GM11168 (cell line): ENCODE results near the gene HAO1.

Experiments used
- in situ Hi-C: fragments of 300-500 bp; cut with MboI; formaldehyde crosslinking; loops from one replicate; pipeline ENCODE4 v1.12.0; 2022; ENCODE audit warnings: low sequenced_read_pairs; ENCODE audit not compliant: unreplicated experiment

Gene HAO1

DNA sequence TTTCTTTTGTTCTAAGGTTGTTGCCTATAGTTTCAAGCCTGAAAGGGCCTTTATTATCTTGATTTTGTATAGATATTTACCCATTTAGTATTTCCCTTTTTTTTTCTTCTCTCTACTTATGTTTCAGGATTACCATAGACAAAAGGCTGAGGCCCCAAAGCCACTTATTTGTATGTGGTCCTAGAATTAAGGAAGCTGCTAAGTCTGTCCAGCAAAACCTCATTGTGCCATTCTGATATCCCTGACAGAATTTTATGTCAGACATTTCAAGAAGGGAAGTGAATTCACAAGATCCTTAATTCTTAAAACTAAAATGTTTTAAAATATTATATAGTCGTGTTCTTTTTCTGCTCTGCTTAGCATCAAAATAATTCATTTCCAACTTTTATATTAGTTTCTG is 6.9 kb downstream of the HAO1 start:
- in situ Hi-C loops: no loop called here

DNA sequence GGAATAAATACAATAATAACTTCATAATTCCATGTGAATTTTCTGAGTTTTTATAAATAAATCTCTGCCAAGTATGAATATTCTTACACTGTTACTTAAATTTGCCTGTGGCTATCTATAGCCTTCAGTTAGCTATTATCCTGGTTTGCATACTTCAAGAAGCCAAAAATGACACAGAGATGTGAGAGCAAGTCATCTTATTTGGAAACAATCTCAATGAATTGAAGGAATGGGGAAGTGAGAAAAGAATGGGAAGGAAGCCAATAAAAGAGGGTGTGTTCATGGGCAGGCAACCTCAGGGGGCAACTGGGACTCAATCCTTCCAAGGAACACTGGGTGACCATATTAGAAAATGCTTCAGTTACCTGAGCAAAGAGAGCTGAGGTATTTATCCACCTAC is 9.9 kb downstream of the HAO1 start:
- in situ Hi-C loops: no loop called here

DNA sequence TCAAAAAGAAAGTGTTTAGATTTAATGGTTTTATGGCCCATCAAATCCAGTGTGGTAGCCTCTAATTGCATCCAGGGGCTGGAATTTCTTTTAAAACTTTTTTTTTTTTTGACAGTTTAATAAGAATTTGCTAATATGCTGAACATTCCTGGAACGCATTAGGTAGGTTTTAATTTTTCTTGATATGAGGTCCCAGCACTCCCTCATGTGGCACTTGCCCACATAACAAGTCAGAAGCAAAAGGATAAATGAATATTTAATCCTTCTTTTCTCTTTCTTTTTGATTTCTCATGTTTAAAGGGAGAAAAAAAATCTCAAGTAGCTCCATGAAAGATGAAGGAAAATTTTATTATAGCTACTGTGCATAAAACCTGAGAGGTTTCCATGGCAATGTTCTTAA is 13.5 kb downstream of the HAO1 start:
- in situ Hi-C loops: no loop called here

DNA sequence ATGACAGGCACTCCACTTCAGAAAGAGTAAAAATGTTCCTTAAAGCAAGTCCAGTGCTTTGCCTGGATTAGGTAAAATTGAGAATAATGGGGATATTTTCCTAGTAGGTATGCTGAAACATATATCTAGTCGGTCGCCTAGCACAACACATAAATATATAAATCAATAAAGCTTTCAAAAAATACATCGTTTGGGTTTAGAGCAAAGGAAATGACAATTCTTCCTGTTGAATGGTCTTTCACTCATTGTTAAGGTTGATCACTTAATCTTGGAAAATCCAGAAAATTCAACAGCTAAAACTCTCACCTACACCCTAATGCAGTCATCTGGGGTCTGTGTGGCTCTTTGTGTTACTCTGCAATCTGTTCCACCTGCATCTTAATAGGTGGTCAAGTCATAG is 13.9 kb downstream of the HAO1 start:
- in situ Hi-C loops: no loop called here

DNA sequence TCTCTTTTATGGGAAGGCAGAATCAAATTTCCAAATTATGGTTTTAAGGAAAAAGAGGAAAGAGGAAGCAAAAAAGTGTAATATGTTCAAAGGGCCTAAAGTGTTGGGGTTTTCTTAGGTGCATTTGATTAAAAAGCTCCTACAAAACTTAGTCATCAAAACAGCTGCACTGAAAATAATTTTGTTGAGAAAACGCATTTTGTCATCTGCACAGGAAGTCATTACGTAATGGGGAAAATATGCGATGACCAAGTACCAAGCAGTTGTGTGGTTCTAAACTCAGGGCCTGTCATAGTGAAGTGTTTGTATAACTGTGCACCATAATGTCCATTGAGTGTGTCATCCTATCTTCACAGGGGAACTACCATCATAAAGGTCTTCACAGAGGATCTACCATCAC is 15.6 kb downstream of the HAO1 start:
- in situ Hi-C loops: no loop called here

DNA sequence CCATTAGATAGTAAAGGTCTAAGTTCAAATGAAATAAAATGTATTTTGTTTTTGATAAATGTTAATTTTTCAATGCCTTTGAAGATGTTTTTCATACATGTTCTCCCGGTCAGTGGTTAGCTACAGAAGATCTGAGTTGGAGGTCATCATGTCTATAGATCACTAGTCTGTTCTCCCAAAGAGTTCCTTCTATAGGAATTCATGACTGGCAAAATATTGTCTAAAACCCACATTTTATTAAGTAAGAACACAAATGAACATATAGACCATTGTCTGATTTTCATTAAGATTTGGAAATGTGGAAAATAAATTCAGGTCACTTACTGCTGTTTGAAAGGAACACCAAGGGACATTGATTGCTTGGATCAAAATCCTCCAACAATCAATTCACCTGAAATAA is 23.6 kb downstream of the HAO1 start:
- in situ Hi-C loops: no loop called here

DNA sequence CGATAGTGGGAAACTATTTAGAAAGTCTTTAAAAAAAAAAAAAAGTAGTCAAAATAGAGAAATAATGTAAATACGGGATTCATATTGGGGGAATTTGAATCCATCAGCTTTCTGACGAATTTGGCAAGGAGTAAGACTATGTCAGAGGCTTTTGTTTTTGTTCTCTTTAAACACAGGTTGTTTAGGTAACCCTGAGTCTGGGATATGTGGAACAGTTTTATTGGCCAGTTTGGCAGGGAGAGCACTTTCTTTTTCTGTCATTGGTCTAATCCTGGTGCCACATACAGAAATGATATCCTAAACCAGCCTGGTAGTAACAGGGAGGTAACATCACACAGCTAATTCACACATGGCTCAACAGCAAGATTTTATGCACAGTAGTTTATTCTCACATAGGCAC is 27.7 kb downstream of the HAO1 start:
- in situ Hi-C loops: no loop called here

DNA sequence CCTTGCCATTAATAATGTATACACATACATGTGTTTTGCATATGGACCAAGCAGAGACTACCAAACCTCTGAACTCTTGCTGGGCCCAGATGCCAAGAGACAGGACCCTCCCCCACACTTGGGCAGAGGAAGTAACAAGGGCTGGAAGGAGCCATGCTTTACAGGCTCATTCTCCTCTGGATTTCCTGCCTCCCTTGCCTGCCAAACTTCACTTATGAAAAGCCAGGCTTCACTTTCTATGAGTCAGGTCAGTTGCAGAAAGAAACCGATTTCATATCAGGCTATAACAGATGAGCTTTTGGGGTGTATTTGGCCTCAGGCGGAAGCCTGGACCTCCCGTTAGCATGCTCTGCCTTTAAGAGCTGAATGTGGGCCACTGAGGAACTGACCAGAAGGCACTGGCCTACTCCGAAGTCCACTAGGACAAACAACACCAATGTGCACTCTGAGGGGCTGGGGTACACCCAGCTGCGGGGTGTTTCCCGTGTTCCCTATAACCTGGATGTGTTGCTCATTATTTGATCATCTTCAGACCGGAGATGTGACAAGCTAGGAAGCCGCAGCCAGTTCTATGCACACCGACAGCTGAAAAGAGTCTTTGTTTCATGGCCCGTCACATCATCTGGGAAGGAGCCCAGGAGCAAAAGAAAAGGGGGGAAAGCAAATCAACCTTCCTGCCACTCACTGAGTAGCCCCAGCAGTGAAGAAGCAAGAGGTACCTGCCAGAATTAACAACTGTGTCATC is 28.5 kb downstream of the HAO1 start:
- in situ Hi-C loops: no loop called here

DNA sequence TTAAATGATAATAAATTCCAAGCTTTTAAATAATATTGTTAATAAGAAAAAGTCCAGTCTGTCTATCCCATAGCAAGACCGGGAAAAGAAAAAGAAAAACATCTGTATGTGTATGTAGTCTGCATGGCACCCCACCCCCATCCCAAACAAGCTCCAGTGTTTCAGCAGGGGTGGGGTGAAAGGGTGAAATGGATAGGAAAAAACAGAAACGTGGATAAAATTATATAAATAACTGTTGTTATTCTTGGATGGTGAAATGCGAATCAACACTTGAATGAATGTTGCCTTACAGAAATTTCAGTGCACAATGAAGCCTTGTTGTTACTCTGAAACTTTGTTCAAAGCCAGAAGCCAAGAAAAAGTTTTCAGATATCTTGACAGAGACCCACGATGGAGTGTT is 31.4 kb downstream of the HAO1 start:
- in situ Hi-C loops: no loop called here

DNA sequence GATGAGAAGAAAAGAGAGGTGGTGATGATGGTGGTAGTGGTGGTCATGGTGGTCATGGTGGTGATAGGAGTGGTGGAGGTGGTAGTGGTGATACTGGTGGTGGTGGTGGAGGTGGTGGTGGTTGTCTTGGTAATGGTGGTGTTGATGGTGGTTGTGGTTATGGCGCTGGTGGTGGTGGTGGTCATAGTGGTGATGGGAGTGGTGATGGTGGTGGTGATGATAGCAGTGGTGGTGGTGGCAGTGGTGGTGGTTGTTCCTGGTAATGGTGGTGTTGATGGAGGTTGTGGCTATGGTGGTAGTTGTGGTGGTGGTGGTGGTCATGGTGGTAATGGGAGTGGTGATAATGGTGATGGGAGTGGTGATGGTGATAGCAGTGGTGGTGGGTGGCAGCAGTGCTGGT is 36.8 kb downstream of the HAO1 start:
- in situ Hi-C loops: no loop called here

DNA sequence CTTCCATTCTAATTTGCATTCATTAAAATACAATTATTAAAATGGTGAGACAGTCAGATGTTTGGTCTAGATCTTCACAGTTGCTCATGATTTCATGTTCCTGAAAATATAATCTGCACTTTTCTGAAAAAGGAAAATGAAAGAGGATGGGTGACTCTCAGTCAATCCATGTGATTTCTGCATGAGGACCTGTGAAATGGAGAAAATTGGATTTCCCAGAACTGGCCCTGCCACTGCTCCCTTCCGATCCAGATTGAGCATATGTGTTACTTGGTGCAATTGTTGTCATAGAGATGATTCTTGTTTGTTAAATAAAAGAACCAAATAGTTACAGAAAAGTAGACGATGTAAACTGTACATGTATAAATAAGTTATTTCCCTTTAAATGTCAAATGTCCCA is 37.4 kb downstream of the HAO1 start:
- in situ Hi-C loops: no loop called here

DNA sequence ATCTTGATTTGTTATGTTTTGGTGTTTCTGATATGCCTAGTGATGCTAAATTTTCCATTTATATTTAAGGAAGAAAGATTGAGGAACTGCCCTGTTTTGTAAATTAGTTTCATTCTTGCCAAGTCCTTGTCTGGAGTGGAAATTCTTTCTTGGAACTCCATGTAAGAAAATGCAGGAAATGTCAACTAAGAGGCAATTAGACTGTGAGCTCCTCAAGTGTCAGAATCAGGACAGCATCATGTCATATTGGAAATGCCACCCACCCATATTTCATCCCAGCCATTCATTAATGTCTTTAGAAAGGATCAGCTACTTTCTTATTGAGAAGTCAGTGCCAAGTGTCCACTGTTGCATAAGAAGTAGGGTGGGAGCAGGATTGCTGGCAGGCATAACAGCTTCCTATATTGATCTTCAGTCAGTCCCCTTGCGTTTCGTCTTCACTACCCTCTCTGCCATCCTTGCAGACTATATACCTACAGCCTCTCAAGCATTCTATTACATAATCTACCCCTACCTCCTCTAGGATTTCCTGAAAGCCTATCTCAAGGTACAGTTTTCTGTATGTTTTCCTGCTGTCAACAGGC is 42.4 kb downstream of the HAO1 start:
- in situ Hi-C loops: no loop called here

DNA sequence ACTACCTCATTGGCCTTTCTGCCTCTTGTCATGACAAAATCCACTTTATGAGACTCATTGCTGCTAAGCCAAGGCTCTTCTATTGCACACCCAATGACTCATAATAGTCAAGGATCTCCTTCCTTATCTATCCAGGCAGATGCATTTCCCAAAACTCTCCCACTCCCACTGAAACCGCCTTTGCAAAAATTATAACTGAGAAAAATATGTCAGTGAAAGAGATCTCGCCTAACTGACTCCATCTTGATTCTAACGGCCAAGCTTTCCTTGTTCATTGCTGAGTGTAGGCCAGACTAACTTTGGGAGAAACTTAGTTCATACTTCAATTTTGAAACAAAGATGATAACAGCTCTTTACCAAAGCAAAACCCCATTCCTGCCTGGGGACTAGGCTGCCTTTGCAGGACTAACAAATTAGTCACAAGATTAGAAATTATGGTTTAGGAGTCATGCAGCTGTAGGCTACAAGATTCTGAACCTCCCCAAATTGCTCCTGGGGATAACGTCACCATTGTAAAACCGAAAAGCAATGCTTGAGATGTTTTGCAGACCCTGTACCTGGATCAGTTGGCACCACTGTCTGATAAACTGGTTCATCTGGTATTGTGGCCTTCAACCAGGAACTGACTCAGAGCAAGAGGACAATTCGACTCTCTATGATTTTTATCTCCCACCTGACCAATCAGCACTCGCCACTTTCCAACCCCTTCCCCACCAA is 47.1 kb downstream of the HAO1 start:
- in situ Hi-C loops: no loop called here

DNA sequence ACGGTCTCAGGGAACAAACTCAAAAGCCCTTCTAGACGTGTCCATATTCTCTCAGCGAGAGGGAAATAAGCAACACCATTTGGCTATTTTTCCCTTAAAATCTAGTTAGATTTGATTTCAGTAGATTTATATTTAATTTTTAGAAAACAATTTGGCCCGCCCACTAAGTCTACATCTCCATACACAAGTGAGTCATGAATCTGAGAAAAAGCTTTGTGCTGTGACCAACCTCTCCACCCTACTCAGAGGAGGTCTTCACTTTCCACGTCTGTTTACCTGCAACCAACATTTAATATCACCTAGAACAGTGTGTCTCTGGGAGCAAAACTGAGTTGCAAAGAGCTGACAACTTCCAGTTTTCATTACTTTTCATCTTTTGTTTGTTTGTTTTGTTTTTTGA is 48.6 kb downstream of the HAO1 start:
- in situ Hi-C loops: no loop called here

DNA sequence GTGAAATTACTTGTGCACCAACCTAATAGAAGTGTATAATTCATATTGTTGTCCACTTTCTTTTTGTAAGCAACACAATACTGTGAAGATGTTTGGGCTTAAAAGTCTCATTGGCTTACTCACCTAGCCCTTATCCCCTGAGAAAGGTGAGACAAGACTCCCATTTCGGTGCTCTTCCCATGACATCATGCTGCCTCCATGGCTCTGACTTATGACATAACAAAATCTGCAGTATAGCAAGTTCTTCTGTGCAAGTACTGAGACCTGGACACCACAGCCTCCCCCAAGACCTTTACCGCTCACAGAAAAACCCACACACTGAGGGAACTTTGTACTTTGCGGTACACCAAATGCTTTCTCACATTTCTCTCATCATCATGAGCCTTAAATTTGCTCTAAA is 50.5 kb downstream of the HAO1 start:
- in situ Hi-C loops: no loop called here

DNA sequence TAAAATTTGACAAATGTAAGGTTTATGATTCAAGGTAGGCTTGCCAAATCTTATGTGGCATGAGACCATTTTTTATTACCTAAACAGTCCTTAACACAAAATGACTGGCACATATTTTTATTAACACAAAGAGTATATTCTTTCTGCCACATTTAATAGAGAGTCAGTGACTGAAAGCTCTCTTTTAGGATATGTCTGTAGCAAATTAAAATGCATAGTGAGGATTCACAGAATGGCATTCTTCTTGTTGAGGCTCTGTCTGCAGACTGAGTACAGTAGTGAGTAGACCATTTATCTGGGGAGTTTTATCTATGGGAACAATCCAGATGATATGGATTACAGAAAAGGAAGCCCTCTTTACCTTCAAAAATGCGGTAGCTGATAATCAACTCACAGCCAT is 56.5 kb downstream of the HAO1 start:
- in situ Hi-C loops: no loop called here

DNA sequence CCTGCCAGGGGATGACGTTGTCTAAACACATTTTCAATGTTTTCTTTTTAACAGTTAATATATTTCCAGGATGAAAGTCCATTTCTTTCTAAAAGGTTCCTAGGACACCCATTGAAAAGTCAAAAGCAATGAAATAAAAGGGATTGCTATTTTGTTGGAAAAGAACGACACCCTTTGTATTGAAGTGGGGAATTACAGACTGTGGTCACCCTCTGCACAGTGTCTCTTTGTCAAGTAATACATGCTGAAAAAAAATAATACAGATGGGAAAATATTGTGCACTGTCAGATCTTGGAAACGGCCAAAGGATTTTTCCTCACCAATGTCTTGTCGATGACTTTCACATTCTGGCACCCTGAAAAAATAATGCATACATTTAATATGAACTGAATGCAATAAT is 56.9 kb downstream of the HAO1 start:
- in situ Hi-C loops: no loop called here

DNA sequence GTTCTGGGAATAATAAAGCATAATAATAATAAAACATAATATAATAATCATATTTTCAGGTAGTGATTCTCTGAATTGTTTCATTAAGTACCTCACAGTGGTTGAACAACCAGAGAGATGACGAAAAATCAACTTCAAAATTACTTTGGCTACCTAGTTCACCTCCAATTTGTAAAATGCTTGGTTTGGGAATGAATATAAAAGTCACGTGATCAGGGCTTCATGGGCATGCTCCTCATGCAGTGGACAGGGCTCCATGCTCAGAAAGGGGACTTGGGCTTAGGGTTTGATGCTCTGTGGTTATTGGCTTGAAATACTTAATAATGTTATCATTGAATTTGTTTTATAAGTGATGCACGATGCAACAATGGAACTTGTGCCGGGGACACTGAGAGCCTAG is 58.2 kb downstream of the HAO1 start:
- in situ Hi-C loops: no loop called here

DNA sequence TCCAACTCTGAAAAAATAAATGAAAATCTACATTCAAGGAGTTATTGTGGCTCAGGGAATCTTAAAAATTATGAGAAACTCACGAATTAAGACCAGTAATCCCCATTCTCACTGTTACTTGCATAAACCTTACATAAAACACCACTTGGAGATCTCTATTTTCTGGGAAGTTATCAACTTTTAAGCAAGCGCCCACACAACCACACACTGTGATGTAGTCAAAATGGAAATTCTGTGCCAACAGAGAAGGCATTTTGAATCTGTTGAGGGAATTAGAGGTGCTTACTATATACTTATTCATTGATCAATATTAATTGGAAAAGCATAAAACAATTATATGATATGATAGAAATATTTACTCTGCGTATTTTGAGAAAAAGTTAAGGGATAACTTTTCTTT is 58.7 kb downstream of the HAO1 start:
- in situ Hi-C loops: no loop called here

DNA sequence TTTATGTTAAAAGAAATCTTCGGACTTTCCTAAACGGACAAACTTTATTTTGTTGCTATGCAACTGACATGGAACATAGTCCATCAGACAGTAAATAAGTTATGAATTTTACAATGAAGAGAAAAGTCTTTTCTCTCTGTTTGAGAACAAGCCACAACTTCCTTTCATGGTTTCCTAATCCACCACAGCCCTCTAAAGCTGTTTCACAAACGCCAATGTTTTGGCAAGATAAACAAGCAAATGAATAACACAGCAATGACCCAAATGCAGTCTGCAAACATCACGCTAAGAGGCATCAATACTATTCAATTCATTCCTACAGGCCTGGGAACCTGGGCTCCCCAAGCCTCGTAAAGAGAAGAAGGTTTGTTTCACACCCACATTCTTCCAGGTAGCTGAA is 60.4 kb downstream of the HAO1 start:
- in situ Hi-C loops: no loop called here

DNA sequence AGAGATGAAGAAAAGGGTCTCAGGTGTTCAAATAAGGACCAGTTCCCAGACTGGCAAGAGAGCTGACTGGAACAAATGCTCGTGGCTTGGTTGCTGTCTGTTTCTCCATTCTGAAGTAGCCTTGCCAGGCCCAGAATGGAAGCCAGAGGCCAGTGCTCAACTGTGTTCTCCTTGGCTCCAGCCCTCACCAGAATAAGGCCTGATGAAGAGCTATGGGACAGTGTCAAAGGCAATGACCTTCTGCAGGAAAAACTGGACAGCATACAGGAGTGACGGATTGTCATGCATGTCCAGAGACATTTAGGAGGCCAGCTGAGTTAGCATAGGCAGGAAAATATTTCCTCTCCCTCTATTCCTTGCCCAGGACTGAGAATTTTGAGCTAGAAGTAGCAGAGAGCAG is 72.2 kb downstream of the HAO1 start:
- in situ Hi-C loops: loop anchor here (25.0 kb wide), 1 partner anchor 1031 kb away; no protein-coding TSS in a partner anchor

DNA sequence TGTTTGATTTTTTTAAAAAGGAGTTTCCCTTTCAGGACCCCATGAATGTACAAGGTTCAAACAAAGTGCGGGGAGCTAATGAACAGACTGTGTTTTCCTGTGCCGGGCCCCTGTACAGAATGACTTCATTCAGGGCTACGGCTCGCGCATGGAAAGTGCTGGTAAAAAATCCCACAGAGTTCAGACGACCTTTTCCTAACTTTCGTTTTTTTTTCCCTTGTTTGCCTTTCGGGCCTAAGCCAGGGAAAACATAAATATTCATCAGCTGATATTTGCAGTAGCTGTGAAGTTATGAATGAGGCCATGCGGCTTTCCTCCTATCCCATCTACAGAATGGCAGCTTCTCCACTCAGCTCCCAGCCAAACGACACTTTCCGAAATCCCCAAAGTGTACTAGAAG is 74.0 kb downstream of the HAO1 start:
- in situ Hi-C loops: loop anchor here (25.0 kb wide), 1 partner anchor 1029 kb away; no protein-coding TSS in a partner anchor
